Measurements from ENCODE around the gene KIFC3.
"Not testable (repeated sequence)": the region's sequence is repeated elsewhere in the genome, so short reads cannot be mapped to it uniquely, and the experiment has no call there.

The KIFC3 gene

DNA sequence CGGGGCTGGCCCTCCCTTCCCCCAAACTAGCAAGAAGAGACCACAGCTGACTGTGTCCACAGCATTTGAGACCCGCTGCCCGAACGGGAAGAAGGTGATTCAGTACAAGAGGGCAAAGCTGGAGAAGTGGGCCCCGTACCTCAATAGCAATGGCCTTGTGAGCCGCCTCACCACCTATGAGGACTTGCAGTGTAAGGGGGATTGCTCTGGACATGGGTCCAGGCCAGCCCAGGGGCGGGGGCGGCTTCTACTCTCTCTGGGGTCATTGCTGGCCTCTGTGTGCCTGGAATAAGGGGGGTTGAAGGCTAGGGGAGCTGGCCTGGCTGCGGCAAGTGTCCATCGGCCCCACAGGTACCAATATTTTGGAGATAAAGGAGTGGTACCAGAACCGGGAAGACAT is 79.6 kb downstream of the KIFC3 start:
- DNase-seq (ENCODE audit: low read depth, low spot score) = no peak

GRCh38 chr16:57722210-57722499 is 80.1 kb downstream of the KIFC3 start:
- DNase-seq (ENCODE audit: low read depth, low spot score) = no peak

GRCh38 chr16:57721356-57722209 is 80.7 kb downstream of the KIFC3 start:
- DNase-seq (ENCODE audit: low read depth, low spot score) = no peak

GRCh38 chr16:57720142-57720575 is 82.1 kb downstream of the KIFC3 start:
- DNase-seq (ENCODE audit: low read depth, low spot score) = no peak

DNA sequence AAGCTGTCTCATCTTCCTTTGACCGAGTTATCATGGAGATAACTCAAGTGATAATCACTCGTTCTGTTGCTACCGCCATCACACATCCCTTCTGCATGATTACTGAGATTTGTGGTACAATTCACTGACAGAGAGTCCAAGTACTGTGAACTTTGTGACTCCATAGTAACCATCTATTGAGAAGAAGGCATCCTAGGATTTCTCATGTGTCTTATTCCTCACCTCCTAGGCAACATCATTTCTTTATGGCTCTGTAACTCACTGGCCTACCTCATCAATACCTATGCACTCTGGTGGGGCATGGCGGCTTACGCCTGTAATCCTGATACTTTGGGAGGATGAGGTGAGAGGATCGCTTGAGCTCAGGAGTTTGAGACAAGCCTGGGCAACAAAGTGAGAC is 88.2 kb downstream of the KIFC3 start:
- no peak for DNase-seq (ENCODE audit: low read depth, low spot score)

DNA sequence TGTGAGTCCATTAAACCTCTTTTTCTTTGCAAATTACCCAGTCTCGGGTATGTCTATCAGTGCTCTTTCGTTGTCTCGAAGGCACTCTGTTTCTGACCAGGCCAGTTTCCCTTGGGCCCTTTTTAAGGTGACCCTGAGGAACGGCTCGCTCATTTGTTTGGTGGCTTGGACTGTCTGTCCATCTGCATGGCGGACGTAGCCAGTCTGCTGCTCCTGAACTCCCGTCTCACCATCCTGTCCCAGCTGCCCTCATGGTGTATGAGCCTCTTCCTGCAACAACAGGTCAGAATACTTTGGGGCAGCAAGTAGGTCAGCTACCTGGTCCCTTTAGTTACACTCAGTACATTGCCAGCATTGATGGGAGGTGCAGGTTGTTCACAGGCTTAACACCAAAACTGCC is 88.7 kb downstream of the KIFC3 start:
- DNase-seq (ENCODE audit: low read depth, low spot score) = no peak

- not testable (repeated sequence) for DNase-seq (ENCODE audit: low read depth, low spot score)
These were observed 89.7 kb downstream of the KIFC3 start for GRCh38 chr16:57712569-57712968.

GRCh38 chr16:57711993-57712392 is 90.3 kb downstream of the KIFC3 start:
- no peak for DNase-seq (ENCODE audit: low read depth, low spot score)

DNA sequence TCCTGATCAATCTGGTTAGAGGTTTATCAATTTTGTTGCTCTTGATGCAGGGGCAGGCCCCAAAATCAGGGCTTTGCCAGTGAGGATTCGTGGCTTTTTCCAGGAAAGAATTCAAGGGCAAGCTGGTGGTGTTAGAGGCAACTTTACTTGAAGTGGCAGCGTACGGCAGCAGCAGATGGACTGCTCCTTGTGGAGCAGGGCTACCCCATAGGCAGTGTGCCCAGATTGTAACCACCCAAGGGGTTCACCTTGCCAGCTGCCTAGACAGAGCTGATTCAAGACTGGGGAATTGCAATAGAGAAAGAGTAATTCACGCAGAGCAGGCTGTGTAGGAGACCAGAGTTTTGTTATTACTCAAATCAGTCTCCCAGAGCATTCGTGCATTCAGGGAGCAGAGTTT is 90.9 kb downstream of the KIFC3 start:
- DNase-seq (ENCODE audit: low read depth, low spot score) = no peak

DNA sequence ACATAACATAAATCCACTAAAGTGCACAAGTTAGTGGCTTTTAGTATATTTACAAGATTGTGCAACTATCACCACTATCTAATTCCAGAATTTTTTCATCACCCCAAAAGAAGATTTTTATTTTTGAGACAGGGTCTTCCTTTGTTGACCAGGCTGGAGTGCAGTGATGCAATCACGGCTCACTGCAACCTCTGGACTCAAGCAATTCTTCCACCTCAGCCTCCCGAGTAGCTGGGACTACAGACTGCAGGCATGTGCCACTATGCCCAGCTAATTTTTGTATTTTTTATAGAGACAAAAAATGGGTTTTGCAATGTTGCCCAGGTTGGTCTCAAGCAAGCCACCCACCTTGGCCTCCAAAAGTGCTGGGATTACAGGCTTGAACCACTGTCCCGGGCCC is 92.6 kb downstream of the KIFC3 start:
- no peak for DNase-seq (ENCODE audit: low read depth, low spot score)

Data from smooth muscle cell of the brain vasculature (primary cell).